NCI-H510A treated with DMSO at 0.1 percent for 48 hours (cell line): ENCODE measurements around the gene CGB8.
"Not testable (repeated sequence)": the region's sequence is repeated elsewhere in the genome, so short reads cannot be mapped to it uniquely, and the experiment has no call there.

Experiments
- DNase-seq: peaks from one replicate; lab custom pipeline; 2025; lab: John Stamatoyannopoulos, UW

CGB8 gene

GRCh38 chr19:49064768-49065611 is 16.1 kb upstream of the CGB8 start, which contains the start of gene NTF4:
Gene NTF4 (minus strand): TSS chr19:49064818. CDS start chr19:49061997, 2,821 bp downstream.
- peak; percentile 9 for DNase-seq

- no peak for DNase-seq
These were observed 15.2 kb upstream of the CGB8 start for GRCh38 chr19:49064029-49064629.

DNA sequence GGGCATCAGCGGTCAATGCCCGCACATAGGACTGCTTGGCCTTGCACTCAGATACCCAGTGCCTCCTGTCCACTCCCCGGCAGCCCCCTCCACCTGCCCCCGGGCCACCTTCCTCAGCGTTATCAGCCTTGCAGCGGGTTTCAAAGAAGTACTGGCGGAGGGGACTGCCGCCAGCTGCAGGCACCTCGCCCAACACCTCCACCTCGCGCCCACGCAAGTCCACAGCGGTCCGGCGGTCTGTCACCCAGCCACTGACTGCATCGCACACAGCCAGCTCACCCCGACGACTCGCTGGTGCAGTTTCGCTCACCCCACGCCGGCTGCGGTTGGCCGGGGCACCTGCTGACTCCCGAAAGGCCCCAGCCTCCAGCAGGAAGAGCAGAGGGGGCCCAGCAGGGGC is 12.5 kb upstream of the CGB8 start:
- no peak for DNase-seq

DNA sequence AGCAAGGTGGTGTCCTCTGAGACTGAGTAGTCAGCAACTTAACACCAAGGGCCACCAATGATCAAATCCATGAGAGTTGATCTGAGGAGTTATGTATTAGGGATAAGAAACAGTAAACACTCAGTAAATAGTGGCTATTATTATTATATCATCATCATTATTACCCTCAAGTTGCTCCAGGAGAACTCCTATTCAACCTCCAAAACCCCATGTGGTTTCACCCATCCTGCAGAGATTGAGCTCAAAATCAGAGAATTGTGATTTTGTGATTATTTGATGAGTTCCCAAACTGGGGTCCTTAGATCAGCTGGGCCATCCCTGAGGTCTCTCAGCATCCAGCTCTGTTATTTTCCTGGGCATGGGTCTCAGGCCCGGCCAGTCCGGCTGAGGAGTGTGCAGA is 12.1 kb upstream of the CGB8 start:
- no peak for DNase-seq

- DNase-seq: no peak
These were observed 10.1 kb upstream of the CGB8 start for GRCh38 chr19:49059053-49059452.

GRCh38 chr19:49058562-49058961 is 9.7 kb upstream of the CGB8 start:
- DNase-seq: no peak

- DNase-seq: peak; percentile 11
These were observed 8.8 kb upstream of the CGB8 start, which contains the start of gene CGB7 for GRCh38 chr19:49057636-49058234. Gene CGB7 (minus strand): TSS chr19:49057749. CDS start chr19:49055375, 2,374 bp downstream.

GRCh38 chr19:49056902-49057596 is 8.1 kb upstream of the CGB8 start:
- DNase-seq: not testable (repeated sequence)

DNA sequence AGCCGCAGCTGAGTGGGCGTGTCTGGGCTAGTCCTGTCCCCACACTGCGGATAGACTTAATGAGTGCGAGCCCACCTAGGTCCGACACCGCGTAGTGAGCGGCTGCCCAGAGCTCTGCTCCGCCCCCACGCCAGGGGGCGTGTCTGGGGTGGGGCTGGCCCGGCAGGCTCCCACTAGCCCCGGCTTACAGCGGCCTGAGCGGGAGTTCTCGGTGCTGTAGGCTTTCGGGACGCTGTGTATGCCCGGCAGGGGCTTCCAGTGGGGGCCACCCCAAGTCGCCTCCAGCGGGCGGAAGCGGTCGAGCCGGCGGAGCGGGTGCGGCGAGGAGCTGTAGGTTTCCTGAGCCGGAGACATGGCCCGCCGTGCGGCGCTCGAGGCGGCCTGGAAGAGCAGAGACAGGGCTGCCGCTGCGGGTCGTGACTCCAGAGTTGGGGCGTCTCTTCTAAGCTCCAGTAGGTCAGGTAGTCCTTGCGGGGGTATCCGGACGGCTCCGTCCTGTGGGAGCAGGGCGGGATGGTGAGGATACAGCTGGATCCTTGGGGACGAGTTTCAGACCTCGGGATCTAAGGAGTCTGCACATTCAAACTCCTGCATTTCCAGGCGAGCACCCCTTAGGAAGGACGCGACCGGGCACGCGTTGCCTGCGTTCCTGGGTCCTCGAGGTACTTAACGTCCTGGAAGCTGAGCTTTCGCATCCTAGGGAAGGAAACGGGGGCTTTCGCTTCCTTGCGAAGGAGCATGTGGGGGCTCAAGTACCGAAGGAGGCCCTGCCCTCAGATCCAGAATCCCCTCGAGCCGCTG is 7.4 kb upstream of the CGB8 start:
- DNase-seq: peak; percentile 56

GRCh38 chr19:49050376-49051033 is 1.6 kb upstream of the CGB8 start:
- not testable (repeated sequence) for DNase-seq

DNA sequence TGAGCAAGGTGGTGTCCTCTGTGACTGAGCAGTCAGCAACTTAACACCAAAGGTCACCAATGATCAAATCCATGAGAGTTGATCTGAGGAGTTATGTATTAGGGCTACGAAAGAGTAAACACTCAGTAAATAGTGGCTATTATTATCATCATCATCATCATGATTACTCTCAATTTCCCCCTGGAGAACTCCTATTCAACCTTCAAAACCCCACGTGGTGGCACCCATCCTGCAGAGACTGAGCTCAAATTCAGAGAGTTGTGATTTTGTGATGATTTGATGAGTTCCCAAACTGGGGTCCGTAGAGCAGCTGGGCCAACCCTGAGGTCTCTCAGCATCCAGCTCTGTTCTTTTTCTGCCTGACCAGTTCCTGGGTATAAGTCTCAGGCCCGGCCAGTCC is 923 bp upstream of the CGB8 start:
- DNase-seq: not testable (repeated sequence)

GRCh38 chr19:49043548-49043947 is 5.4 kb downstream of the CGB8 start, which contains the start of gene CGB5:
Gene CGB5 (plus strand): TSS chr19:49043848. CDS start chr19:49044210, 362 bp downstream.
- not testable (repeated sequence) for DNase-seq

DNA sequence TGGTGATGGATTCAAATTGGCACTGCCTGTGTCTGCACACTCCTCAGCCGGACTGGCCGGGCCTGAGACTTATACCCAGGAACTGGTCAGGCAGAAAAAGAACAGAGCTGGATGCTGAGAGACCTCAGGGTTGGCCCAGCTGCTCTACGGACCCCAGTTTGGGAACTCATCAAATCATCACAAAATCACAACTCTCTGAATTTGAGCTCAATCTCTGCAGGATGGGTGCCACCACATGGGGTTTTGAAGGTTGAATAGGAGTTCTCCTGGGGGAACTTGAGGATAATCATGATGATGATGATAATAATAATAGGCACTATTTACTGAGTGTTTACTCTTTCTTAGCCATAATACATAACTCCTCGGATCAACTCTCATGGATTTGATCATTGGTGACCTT is 6.2 kb downstream of the CGB8 start:
- not testable (repeated sequence) for DNase-seq

- no peak for DNase-seq
These were observed 6.7 kb downstream of the CGB8 start for GRCh38 chr19:49042177-49042576.

DNA sequence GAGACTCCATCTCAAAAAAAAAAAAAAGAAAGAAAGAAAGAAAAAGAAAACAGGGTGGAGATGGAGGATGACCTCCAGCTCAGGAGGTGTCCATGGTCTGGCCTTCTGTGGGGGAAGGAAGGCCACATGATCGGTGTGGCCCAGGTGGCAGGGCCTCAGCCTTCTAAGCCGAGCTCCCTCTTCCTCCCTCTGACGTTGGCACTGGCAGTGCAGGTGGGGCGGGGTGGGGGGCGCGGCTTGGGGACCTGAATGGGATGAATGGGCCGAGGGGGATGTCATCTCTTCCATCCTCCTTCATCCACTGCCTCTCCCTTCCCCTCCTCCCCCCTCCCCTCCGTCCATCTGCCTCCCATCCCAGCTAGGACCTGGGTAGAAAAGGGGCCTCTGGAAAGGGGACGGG is 9.2 kb downstream of the CGB8 start:
- DNase-seq: not testable (repeated sequence)

- not testable (repeated sequence) for DNase-seq
These were observed 10.2 kb downstream of the CGB8 start for GRCh38 chr19:49038557-49039276.

- DNase-seq: not testable (repeated sequence)
These were observed 10.8 kb downstream of the CGB8 start for GRCh38 chr19:49038111-49038510.

GRCh38 chr19:49036815-49037214 is 12.1 kb downstream of the CGB8 start, which contains the start of gene CGB1:
Gene CGB1 (minus strand): TSS chr19:49036895. CDS start chr19:49036711, 184 bp downstream.
- not testable (repeated sequence) for DNase-seq

DNA sequence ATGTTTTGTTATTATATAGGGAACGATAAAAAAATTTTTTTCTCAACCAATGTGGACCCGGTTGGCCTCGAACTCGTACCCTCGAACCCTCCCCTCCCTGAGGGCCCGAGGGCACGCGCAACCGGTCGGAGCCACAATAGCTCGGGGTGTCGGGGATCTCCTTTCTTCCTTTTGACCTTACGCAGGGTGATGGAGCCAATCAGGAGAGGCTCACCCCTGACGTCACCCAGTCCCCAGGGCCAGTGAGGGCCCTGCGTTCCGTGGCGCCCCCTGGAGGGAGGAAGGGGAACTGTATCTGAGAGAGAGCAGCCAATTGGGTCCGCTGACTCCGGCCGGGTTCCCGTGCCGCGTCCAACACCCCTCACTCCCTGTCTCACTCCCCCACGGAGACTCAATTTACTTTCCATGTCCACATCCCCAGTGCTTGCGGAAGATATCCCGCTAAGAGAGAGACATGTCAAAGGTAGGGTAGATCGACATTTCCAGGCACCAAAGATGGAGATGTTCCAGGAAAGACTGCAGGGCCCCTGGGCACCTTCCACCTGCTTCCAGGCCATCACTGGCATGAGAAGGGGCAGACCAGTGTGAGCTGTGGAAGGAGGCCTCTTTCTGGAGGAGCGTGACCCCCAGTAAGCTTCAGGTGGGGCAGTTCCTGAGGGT is 17.1 kb downstream of the CGB8 start, which contains the start of gene CGB2:
TSS of gene CGB2 (plus strand) at position 249 of the 660 bp plus-strand sequence. CDS start at position 455, 206 bp downstream.
- not testable (repeated sequence) for DNase-seq
